HG03565 (cell line): ENCODE results near the gene STK33.

Source experiments
- ATAC-seq: cut with Tn5 transposase; IDR thresholded peaks from one replicate; pipeline ENCODE4 v1.9.1; 2021; ENCODE audit warnings: mild to moderate bottlenecking, moderate library complexity; ENCODE audit not compliant: unreplicated experiment

The STK33 gene

GRCh38 chr11:8604078-8604723 is 10.2 kb upstream of the STK33 start:
- peak; percentile 65 for ATAC-seq

- peak; percentile 9 for ATAC-seq
Measured at GRCh38 chr11:8603696-8604077, 9.7 kb upstream of the STK33 start.

GRCh38 chr11:8601376-8602133 is 7.5 kb upstream of the STK33 start:
- no peak for ATAC-seq

GRCh38 chr11:8598506-8598905 is 4.5 kb upstream of the STK33 start:
- no peak for ATAC-seq

GRCh38 chr11:8597182-8597581 is 3.2 kb upstream of the STK33 start:
- no peak for ATAC-seq

- no peak for ATAC-seq
Measured at GRCh38 chr11:8596504-8597046, 2.5 kb upstream of the STK33 start.

- ATAC-seq, result peak; percentile 14
Measured at GRCh38 chr11:8593455-8593854, 573 bp downstream of the STK33 start.

GRCh38 chr11:8587915-8588314 is 6.1 kb downstream of the STK33 start:
- ATAC-seq, result no peak

GRCh38 chr11:8586805-8587204 is 7.2 kb downstream of the STK33 start:
- ATAC-seq, result no peak

- ATAC-seq, result no peak
Measured at GRCh38 chr11:8586184-8586583, 7.8 kb downstream of the STK33 start.

- ATAC-seq, result no peak
Measured at GRCh38 chr11:8584511-8584910, 9.5 kb downstream of the STK33 start.

GRCh38 chr11:8584082-8584481 is 9.9 kb downstream of the STK33 start:
- ATAC-seq, result no peak

- no peak for ATAC-seq
Measured at GRCh38 chr11:8581300-8581699, 12.7 kb downstream of the STK33 start.

- no peak for ATAC-seq
Measured at GRCh38 chr11:8577791-8578581, 16.0 kb downstream of the STK33 start.

GRCh38 chr11:8574798-8575197 is 19.2 kb downstream of the STK33 start:
- no peak for ATAC-seq

GRCh38 chr11:8573777-8574176 is 20.3 kb downstream of the STK33 start:
- ATAC-seq, result no peak

GRCh38 chr11:8567602-8568198 is 26.3 kb downstream of the STK33 start:
- ATAC-seq, result no peak

- ATAC-seq, result no peak
Measured at GRCh38 chr11:8566613-8567210, 27.3 kb downstream of the STK33 start.

- no peak for ATAC-seq
Measured at GRCh38 chr11:8564526-8564925, 29.5 kb downstream of the STK33 start.

GRCh38 chr11:8561461-8561860 is 32.6 kb downstream of the STK33 start:
- no peak for ATAC-seq

GRCh38 chr11:8558436-8558835 is 35.6 kb downstream of the STK33 start:
- ATAC-seq, result no peak
